Mesothelial cell of epicardium (in vitro differentiated cells): Measurements from ENCODE around the gene MRPL28. TPM values are rescaled to one million over a fixed set of nuclear protein-coding genes. Genes with fewer than 3 reads are reported as not detected.

Experiments
- DNase-seq, 2 experiments: peaks; one replicate each; pipeline ENCODE4 v3.0.0; 2021; ENCODE audit warnings: low spot score in 2 of 2; ENCODE audit not compliant: unreplicated experiment in 2 of 2
- H3K27ac Mint-ChIP-seq: 2 replicates; pipeline ENCODE4 v1.8.0; 2021; ENCODE audit warnings: mixed read lengths
- H3K27me3 Mint-ChIP-seq: 2 replicates; pipeline ENCODE4 v1.8.0; 2021; ENCODE audit warnings: low read depth, mixed read lengths
- H3K36me3 Mint-ChIP-seq: 2 replicates; pipeline ENCODE4 v1.8.0; 2021; ENCODE audit warnings: mixed read lengths
- H3K4me1 Mint-ChIP-seq: 2 replicates; pipeline ENCODE4 v1.8.0; 2021; ENCODE audit warnings: mixed read lengths
- H3K4me3 Mint-ChIP-seq: 2 replicates; pipeline ENCODE4 v1.8.0; 2021; ENCODE audit warnings: mild to moderate bottlenecking, moderate library complexity, mixed read lengths
- H3K9me3 Mint-ChIP-seq: 2 replicates; pipeline ENCODE4 v1.8.0; 2021; ENCODE audit warnings: mixed read lengths
- CTCF ChIP-seq: fragments of 200-600 bp; sonication (generic); IDR thresholded peaks from one replicate; pipeline ENCODE4 v1.5.0; 2021; ENCODE audit warnings: antibody characterized with exemption; ENCODE audit not compliant: unreplicated experiment
- total RNA-seq: library from RNA; stranded (reverse); gene quantifications from 3 replicates; pipeline ENCODE4 v1.2.1, GENCODE V29; 2021

MRPL28 gene
- total RNA-seq, 1 donor from 2014 or later = 75.3 TPM

DNA sequence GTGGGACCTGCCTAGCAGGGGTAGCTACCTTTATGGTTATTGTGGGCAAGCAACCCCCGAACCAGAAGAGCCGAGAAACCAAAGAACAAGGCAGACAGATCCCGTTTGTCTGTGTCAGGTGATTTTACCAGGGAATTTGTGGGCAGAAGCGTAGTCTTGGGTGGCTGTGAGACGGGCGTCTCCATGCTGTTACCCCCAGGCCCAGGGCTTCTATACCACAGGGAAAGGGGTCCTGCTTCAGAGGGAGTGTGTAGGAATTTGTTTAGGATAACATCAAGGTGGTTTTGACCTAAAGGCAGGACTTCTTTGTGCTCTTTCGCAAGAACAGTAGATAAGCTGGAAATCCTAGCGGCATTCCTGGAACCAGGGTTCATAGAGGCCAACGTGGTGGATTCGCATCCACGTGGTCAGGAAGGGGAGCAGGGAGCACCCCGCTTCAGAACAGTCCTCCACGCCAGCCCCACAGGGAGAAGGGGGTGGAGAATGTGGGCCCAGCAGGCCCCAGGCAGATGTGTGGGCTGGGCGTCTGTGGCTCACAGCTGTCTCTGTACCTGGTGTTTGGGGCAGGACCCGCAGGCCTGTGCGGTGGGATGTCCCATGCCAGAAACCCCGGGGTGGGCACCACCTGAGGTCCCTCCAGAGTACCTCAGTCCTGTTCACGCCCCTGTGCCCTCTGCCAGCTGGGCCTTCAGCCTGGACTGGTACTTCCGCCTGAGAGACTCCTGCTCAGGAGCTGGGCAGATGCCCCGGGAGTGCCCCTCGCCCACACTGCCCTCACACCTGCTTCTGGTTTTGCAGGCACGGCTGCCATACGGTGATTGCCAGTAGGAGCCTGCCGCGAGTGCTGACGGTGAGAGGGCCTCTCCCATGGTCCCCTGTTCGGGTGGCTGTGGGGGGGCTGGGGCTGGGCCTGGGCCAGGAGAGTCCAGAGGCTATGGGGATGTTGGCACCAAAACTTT lies 35.5 kb upstream of the MRPL28 start:
- Mint-ChIP-seq H3K4me1 (peaks cover 1% of the 10 kb centered on the region), H3K36me3 (peaks cover 7% of the 10 kb centered on the region), H3K9me3 (no peaks in the 10 kb centered on the region), H3K4me3 (no peak overlapping the region), H3K27ac (peak overlapping the region; percentile 6), H3K27me3 (no peaks in the 10 kb centered on the region)
- no peak for TF ChIP-seq CTCF
- DNase-seq = no peak

GRCh38 chr16:404971-405486 lies 34.7 kb upstream of the MRPL28 start:
- Mint-ChIP-seq H3K9me3 (no peaks in the 10 kb centered on the region), H3K27me3 (no peaks in the 10 kb centered on the region), H3K36me3 (peaks cover 8% of the 10 kb centered on the region), H3K4me1 (peaks cover 8% of the 10 kb centered on the region), H3K27ac (no peak overlapping the region), H3K4me3 (no peak overlapping the region)
- no peak for TF ChIP-seq CTCF
- DNase-seq = no peak

DNA sequence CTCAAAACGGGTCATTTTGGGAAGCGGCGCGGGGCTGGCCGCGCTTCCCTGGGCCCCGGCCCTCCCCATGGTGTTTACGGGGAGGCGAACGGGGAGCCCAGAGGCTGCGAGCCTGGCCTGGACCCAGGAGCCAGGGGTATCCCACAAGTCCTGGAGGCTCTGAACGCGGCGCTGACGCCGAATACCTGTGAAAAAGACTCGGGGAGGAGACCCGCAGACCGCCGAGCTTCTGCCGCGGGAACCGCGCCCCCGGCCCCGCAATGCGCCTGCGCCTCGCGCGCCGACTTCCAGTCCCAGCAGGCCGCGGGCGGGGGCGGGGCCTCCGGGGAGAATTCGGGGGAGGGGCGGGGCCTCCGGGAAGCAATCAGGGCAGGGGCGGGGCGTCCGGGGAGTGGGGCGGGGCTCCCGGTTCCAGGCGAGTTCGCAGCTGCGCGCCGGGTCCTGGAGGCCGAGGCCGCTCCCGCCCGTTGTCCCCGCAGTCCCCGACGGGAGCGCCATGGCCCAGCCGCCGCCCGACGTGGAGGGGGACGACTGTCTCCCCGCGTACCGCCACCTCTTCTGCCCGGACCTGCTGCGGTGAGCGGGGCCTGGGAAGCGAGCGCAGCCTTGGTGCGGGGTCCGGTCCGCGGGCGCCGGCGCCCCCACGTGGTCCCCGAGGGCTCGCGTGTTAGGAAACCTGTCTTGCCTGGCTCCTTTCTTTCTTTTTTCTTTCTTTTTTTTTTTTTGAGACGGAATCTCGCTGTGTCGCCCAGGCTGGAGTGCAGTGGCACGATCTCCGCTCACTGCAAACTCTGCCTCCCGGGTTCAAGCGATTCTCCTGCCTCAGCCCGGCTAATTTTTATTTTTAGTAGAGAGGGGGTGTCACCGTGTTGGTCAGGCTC lies 31.4 kb upstream of the MRPL28 start, which contains the start of gene DECR2:
Gene DECR2, plus strand, starts transcription at position 418 of the 881 bp plus-strand sequence. Its CDS starts 79 bp downstream, at position 497.
- no peaks in the 10 kb centered on the region for H3K9me3 Mint-ChIP-seq
- peaks cover 14% of the 10 kb centered on the region for H3K4me1 Mint-ChIP-seq
- H3K27ac Mint-ChIP-seq = peak within 1 kb of the TSS; percentile 87
- peaks cover 2% of the 10 kb centered on the region for H3K36me3 Mint-ChIP-seq
- peak; percentile 96 to 99 for DNase-seq
- H3K27me3 Mint-ChIP-seq = no peaks in the 10 kb centered on the region
- H3K4me3 Mint-ChIP-seq = peak within 1 kb of the TSS; percentile 76
- peak; percentile 39 for TF ChIP-seq CTCF

DNA sequence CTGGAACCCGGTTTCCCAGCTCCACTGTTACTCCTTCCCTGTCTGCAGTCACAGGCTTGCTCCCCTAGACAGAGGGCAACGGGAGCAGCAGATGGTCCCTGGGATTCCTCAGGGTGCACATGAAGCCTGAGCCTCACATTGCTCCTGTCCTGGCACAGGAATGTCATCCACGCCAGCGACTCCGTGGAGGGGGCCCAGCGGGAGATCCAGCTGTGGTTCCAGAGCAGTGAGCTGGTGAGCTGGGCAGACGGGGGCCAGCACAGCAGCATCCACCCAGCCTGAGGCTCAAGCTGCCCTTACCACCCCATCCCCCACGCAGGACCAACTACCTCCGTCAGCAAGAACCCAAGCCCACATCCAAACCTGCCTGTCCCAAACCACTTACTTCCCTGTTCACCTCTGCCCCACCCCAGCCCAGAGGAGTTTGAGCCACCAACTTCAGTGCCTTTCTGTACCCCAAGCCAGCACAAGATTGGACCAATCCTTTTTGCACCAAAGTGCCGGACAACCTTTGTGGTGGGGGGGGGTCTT lies 29.8 kb upstream of the MRPL28 start:
- Mint-ChIP-seq H3K9me3 (no peaks in the 10 kb centered on the region), H3K4me1 (peaks cover 23% of the 10 kb centered on the region), H3K4me3 (peak overlapping the region; percentile 76), H3K27me3 (no peaks in the 10 kb centered on the region), H3K27ac (peak overlapping the region; percentile 57), H3K36me3 (peaks cover 2% of the 10 kb centered on the region)
- DNase-seq = no peak
- TF ChIP-seq CTCF = no peak

GRCh38 chr16:399340-400019 lies 29.1 kb upstream of the MRPL28 start:
- Mint-ChIP-seq H3K4me3 (peak overlapping the region; percentile 42), H3K36me3 (peaks cover 2% of the 10 kb centered on the region), H3K27ac (peak overlapping the region; percentile 47), H3K27me3 (no peaks in the 10 kb centered on the region), H3K4me1 (peaks cover 23% of the 10 kb centered on the region), H3K9me3 (no peaks in the 10 kb centered on the region)
- no peak for TF ChIP-seq CTCF
- no peak for DNase-seq
